ENCODE results near the gene PNLIPRP3. TPM values are rescaled to one million over a fixed set of nuclear protein-coding genes. Genes with fewer than 3 reads are reported as not detected.
"Not testable (repeated sequence)": the region's sequence is repeated elsewhere in the genome, so short reads cannot be mapped to it uniquely, and the experiment has no call there.

The PNLIPRP3 gene
- total RNA-seq: under 1 TPM in 1 of 4 donors, not detected in 3; 0.79 TPM

- no peaks in the 10 kb centered on the region for H3K9me3 ChIP-seq
- no peaks in the 10 kb centered on the region for H3K27me3 ChIP-seq
- TF ChIP-seq EP300 (IDR thresholded peaks at IDR 0.05; ENCODE audit: low read depth) (no peak), POLR2A (IDR thresholded peaks at IDR 0.05) (no peak), CTCF (IDR thresholded peaks at IDR 0.05) (no peak), POLR2AphosphoS5 (IDR thresholded peaks at IDR 0.05) (no peak)
- 54 to 69% methylated on average over 2 of the region's 2 CpGs for WGBS, 2 donors (ENCODE audit: low coverage in 1 of 2)
- no peaks in the 10 kb centered on the region for H3K36me3 ChIP-seq
- no peak for DNase-seq
- in situ Hi-C loops (cut with MboI; ENCODE audit: low pct_ligation_motif_present in 1 of 4, low pct_unique_long_range_greater_than_20kb in 1 of 4, low sequenced_read_pairs in 3 of 4): no loop called here
- no peaks in the 10 kb centered on the region for H3K4me1 ChIP-seq
- H3K27ac ChIP-seq: no peak within 1 kb of the TSS
- intact Hi-C loops (cut with DNase I; ENCODE audit: low total_unique reads): no loop called here
- H3K4me3 ChIP-seq: no peak within 1 kb of the TSS
Observed at GRCh38 chr10:116427671-116428070, at the start of gene PNLIPRP3. Gene PNLIPRP3 (plus strand): TSS chr10:116427847. CDS start chr10:116428013, 166 bp downstream.

GRCh38 chr10:116382290-116382689 lies 45.4 kb upstream of the PNLIPRP3 start:
- no peaks in the 10 kb centered on the region for H3K4me1 ChIP-seq
- in situ Hi-C loops (cut with MboI; ENCODE audit: low pct_ligation_motif_present in 1 of 4, low pct_unique_long_range_greater_than_20kb in 1 of 4, low sequenced_read_pairs in 3 of 4) (loop anchor here in 1 of 4 donors (10.0 to 25.0 kb wide), 2 partner anchors 1027 to 1220 kb away; no protein-coding TSS in a partner anchor), intact Hi-C loops (cut with DNase I; ENCODE audit: low total_unique reads) (no loop called here)
- no peaks in the 10 kb centered on the region for H3K9me3 ChIP-seq
- 73 to 82% methylated on average over 5 of the region's 5 CpGs for WGBS, 2 donors (ENCODE audit: low coverage in 1 of 2)
- no peak overlapping the region for H3K4me3 ChIP-seq
- H3K27me3 ChIP-seq: no peaks in the 10 kb centered on the region
- no peak for DNase-seq
- TF ChIP-seq POLR2A (IDR thresholded peaks at IDR 0.05): no peak
- no peak for TF ChIP-seq EP300 (IDR thresholded peaks at IDR 0.05; ENCODE audit: low read depth)
- TF ChIP-seq CTCF (IDR thresholded peaks at IDR 0.05): no peak
- TF ChIP-seq POLR2AphosphoS5 (IDR thresholded peaks at IDR 0.05): no peak
- no peaks in the 10 kb centered on the region for H3K36me3 ChIP-seq
- no peak overlapping the region for H3K27ac ChIP-seq

GRCh38 chr10:116385311-116385710 lies 42.3 kb upstream of the PNLIPRP3 start:
- Histone ChIP-seq H3K9me3 (no peaks in the 10 kb centered on the region), H3K27me3 (no peaks in the 10 kb centered on the region), H3K36me3 (no peaks in the 10 kb centered on the region), H3K4me3 (no peak overlapping the region), H3K4me1 (no peaks in the 10 kb centered on the region), H3K27ac (no peak overlapping the region)
- WGBS, 2 donors (ENCODE audit: low coverage in 1 of 2): 69 to 88% methylated on average over 2 of the region's 2 CpGs
- TF ChIP-seq POLR2AphosphoS5 (IDR thresholded peaks at IDR 0.05): no peak
- no peak for TF ChIP-seq CTCF (IDR thresholded peaks at IDR 0.05)
- no peak for TF ChIP-seq EP300 (IDR thresholded peaks at IDR 0.05; ENCODE audit: low read depth)
- no peak for TF ChIP-seq POLR2A (IDR thresholded peaks at IDR 0.05)
- intact Hi-C loops (cut with DNase I; ENCODE audit: low total_unique reads) (loop anchor here (5.0 kb wide), 1 partner anchor 932 kb away; no protein-coding TSS in a partner anchor), in situ Hi-C loops (cut with MboI; ENCODE audit: low pct_ligation_motif_present in 1 of 4, low pct_unique_long_range_greater_than_20kb in 1 of 4, low sequenced_read_pairs in 3 of 4) (loop anchor here in 1 of 4 donors (10.0 to 25.0 kb wide), 2 partner anchors 1031 to 1223 kb away; no protein-coding TSS in a partner anchor)
- DNase-seq: no peak

GRCh38 chr10:116385994-116386809 lies 41.4 kb upstream of the PNLIPRP3 start:
- no peaks in the 10 kb centered on the region for H3K4me1 ChIP-seq
- TF ChIP-seq EP300 (IDR thresholded peaks at IDR 0.05; ENCODE audit: low read depth) (no peak), POLR2A (IDR thresholded peaks at IDR 0.05) (no peak), POLR2AphosphoS5 (IDR thresholded peaks at IDR 0.05) (no peak), CTCF (IDR thresholded peaks at IDR 0.05) (peak; percentile 37 to 53 (median 47))
- no peaks in the 10 kb centered on the region for H3K9me3 ChIP-seq
- no peaks in the 10 kb centered on the region for H3K36me3 ChIP-seq
- WGBS, 2 donors (ENCODE audit: low coverage in 1 of 2): 3 to 7% methylated on average over 1 of the region's 1 CpG
- no peak overlapping the region for H3K27ac ChIP-seq
- intact Hi-C loops (cut with DNase I; ENCODE audit: low total_unique reads) (loop anchor here (5.0 kb wide), 1 partner anchor 931 kb away; no protein-coding TSS in a partner anchor), in situ Hi-C loops (cut with MboI; ENCODE audit: low pct_ligation_motif_present in 1 of 4, low pct_unique_long_range_greater_than_20kb in 1 of 4, low sequenced_read_pairs in 3 of 4) (loop anchor here in 1 of 4 donors (10.0 to 25.0 kb wide), 2 partner anchors 1031 to 1224 kb away; no protein-coding TSS in a partner anchor)
- H3K27me3 ChIP-seq: no peaks in the 10 kb centered on the region
- no peak for DNase-seq
- no peak overlapping the region for H3K4me3 ChIP-seq

GRCh38 chr10:116393246-116393831 lies 34.3 kb upstream of the PNLIPRP3 start:
- H3K4me3 ChIP-seq; H3K27ac ChIP-seq; H3K36me3 ChIP-seq; H3K27me3 ChIP-seq; intact Hi-C loops (cut with DNase I; ENCODE audit: low total_unique reads); H3K9me3 ChIP-seq; DNase-seq; H3K4me1 ChIP-seq: not testable (repeated sequence)
- in situ Hi-C loops (cut with MboI; ENCODE audit: low pct_ligation_motif_present in 1 of 4, low pct_unique_long_range_greater_than_20kb in 1 of 4, low sequenced_read_pairs in 3 of 4): loop anchor here in 1 of 4 donors (25.0 kb wide), 1 partner anchor 1231 kb away; no protein-coding TSS in a partner anchor
- 92 to 93% methylated on average over 8 to 23 of the region's 43 CpGs for WGBS, 2 donors (ENCODE audit: low coverage in 1 of 2)

Data from transverse colon (tissue), 4 donors.